Measurements from ENCODE around the gene KIAA1143.

Gene KIAA1143

DNA sequence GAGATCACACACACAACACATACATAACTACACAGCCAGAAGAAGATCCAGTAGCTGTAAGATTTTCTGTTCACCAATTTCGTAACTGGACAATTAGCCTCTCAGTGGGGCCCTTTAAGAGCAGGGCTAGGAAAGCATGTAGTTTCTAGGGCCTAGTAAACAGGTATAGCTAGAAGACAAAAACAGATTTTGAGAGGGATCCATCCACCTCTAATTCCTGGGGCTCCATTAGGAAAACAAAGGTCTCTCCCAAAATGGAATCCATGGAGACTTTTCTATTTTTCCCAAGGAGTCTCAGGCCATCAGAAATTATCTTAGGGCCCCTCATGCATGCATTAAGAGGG lies 10.7 kb upstream of the KIAA1143 start:
- no peaks in the 10 kb centered on the region for H3K9me3 ChIP-seq (replicated peaks; ENCODE audit: insufficient read depth, low read length)
- H3K9me2 ChIP-seq (replicated peaks; ENCODE audit: insufficient read depth, low read length), result no peaks in the 10 kb centered on the region
- no peak overlapping the region for H3K27ac ChIP-seq (ENCODE audit: low read length)
- H3K4me2 ChIP-seq (ENCODE audit: low read depth, low read length), result no peak overlapping the region
- TF ChIP-seq, protein P1, sequence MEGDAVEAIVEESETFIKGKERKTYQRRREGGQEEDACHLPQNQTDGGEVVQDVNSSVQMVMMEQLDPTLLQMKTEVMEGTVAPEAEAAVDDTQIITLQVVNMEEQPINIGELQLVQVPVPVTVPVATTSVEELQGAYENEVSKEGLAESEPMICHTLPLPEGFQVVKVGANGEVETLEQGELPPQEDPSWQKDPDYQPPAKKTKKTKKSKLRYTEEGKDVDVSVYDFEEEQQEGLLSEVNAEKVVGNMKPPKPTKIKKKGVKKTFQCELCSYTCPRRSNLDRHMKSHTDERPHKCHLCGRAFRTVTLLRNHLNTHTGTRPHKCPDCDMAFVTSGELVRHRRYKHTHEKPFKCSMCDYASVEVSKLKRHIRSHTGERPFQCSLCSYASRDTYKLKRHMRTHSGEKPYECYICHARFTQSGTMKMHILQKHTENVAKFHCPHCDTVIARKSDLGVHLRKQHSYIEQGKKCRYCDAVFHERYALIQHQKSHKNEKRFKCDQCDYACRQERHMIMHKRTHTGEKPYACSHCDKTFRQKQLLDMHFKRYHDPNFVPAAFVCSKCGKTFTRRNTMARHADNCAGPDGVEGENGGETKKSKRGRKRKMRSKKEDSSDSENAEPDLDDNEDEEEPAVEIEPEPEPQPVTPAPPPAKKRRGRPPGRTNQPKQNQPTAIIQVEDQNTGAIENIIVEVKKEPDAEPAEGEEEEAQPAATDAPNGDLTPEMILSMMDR (IDR thresholded peaks at IDR 0.05; ENCODE audit: low read length), result no peak
- TF ChIP-seq EZH2phosphoT487 (IDR thresholded peaks at IDR 0.05; ENCODE audit: low read length) (no peak), EZH2 (optimal IDR thresholded peaks at IDR 0.05; ENCODE audit: low read depth, low read length) (no peak)
- H3F3A ChIP-seq (ENCODE audit: insufficient read depth, low read length), result no peaks in the 10 kb centered on the region
- H3K79me2 ChIP-seq (ENCODE audit: low read length), result peaks cover 65% of the 10 kb centered on the region
- no peaks in the 10 kb centered on the region for H3K27me3 ChIP-seq (replicated peaks; ENCODE audit: insufficient read depth, low read length)
- H3K9ac ChIP-seq (ENCODE audit: low read length), result no peak overlapping the region
- H3K4me1 ChIP-seq (ENCODE audit: low read length), result no peaks in the 10 kb centered on the region
- 0 out of 2 replicates have a peak, but pooled peaks cover 3% of the 10 kb centered on the region for H3K36me3 ChIP-seq (replicated peaks; ENCODE audit: insufficient read depth, low read length)
- no peak overlapping the region for H3K4me3 ChIP-seq (ENCODE audit: low read length)
- DNase-seq, result no peak
- no peaks in the 10 kb centered on the region for H4K20me1 ChIP-seq (ENCODE audit: insufficient read depth, low read length)
- no peak overlapping the region for H2AFZ ChIP-seq (ENCODE audit: low read length)

DNA sequence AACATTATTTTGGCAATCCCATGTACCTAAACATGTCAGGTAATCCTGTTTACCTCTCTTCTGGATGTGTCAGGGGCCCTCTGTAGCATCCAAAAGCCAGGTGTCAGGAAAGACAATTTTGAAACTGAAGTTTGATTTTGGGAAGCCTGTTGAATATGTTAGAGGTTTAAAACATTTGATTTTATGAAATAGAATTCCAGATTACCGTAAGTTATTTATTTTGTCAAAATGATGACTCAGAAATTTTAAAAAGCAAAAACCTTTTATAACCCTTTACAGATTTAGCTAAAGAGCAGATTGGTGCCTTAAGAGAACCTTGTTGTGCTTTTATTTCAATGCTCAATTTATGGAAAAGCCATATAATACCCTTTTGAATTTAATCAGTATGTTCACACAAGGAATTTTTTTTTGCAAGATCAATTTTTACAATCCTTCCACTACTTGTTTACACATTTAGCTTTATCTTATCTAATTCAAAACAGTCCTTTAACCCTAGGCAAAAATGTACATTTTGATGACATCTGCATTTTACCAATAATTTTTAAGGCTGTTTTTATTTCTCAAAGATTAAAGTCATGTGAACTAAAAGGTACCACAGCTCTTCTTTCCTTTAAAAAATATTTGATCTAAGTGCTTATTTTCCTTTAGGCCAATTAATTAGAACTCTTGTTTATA lies 10.1 kb upstream of the KIAA1143 start:
- no peak overlapping the region for H3K9ac ChIP-seq (ENCODE audit: low read length)
- H3K79me2 ChIP-seq (ENCODE audit: low read length), result peaks cover 68% of the 10 kb centered on the region
- H3F3A ChIP-seq (ENCODE audit: insufficient read depth, low read length), result no peaks in the 10 kb centered on the region

DNA sequence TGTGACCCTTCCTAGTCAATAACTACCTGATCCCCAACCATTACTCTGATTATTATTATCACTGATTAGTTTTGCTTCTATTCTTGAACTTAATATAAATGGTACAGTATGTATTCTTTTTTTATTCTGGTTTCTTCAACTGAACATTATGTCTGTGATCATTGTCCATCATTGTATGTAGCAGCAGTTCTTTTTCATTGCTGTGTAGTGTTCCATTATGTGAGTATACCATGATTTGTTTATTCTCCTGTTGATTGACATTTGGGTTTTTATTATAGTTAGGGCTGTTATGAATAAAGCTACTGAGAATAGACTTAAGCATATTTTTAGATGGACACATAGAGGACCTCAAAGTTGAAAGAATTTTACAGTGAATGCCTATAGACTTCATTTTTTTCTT lies 2.8 kb upstream of the KIAA1143 start:
- no peak for DNase-seq
- Histone ChIP-seq H3K9me2 (replicated peaks; ENCODE audit: insufficient read depth, low read length) (no peaks in the 10 kb centered on the region), H3K4me1 (ENCODE audit: low read length) (0 out of 2 replicates have a peak, but pooled peaks cover 6% of the 10 kb centered on the region), H3K36me3 (replicated peaks; ENCODE audit: insufficient read depth, low read length) (no peaks in the 10 kb centered on the region), H3K9ac (ENCODE audit: low read length) (no peak overlapping the region), H3K27me3 (replicated peaks; ENCODE audit: insufficient read depth, low read length) (no peaks in the 10 kb centered on the region), H2AFZ (ENCODE audit: low read length) (no peak overlapping the region), H3K4me2 (ENCODE audit: low read depth, low read length) (no peak overlapping the region), H3K27ac (ENCODE audit: low read length) (no peak overlapping the region), H3K9me3 (replicated peaks; ENCODE audit: insufficient read depth, low read length) (no peaks in the 10 kb centered on the region), H3K4me3 (ENCODE audit: low read length) (no peak overlapping the region), H3F3A (ENCODE audit: insufficient read depth, low read length) (no peaks in the 10 kb centered on the region), H3K79me2 (ENCODE audit: low read length) (peaks cover 87% of the 10 kb centered on the region), H4K20me1 (ENCODE audit: insufficient read depth, low read length) (no peaks in the 10 kb centered on the region)
- no peak for TF ChIP-seq EZH2 (optimal IDR thresholded peaks at IDR 0.05; ENCODE audit: low read depth, low read length)
- no peak for TF ChIP-seq EZH2phosphoT487 (IDR thresholded peaks at IDR 0.05; ENCODE audit: low read length)
- TF ChIP-seq, protein P1 (IDR thresholded peaks at IDR 0.05; ENCODE audit: low read length), result no peak

More for the DNA sequence above, 10.1 kb upstream of the KIAA1143 start:
- Histone ChIP-seq H3K4me3 (ENCODE audit: low read length) (no peak overlapping the region), H3K4me1 (ENCODE audit: low read length) (no peaks in the 10 kb centered on the region), H4K20me1 (ENCODE audit: insufficient read depth, low read length) (no peaks in the 10 kb centered on the region), H3K27me3 (replicated peaks; ENCODE audit: insufficient read depth, low read length) (no peaks in the 10 kb centered on the region), H3K9me2 (replicated peaks; ENCODE audit: insufficient read depth, low read length) (no peaks in the 10 kb centered on the region), H3K4me2 (ENCODE audit: low read depth, low read length) (no peak overlapping the region), H3K9me3 (replicated peaks; ENCODE audit: insufficient read depth, low read length) (no peaks in the 10 kb centered on the region), H3K36me3 (replicated peaks; ENCODE audit: insufficient read depth, low read length) (0 out of 2 replicates have a peak, but pooled peaks cover 3% of the 10 kb centered on the region), H3K27ac (ENCODE audit: low read length) (no peak overlapping the region), H2AFZ (ENCODE audit: low read length) (no peak overlapping the region)
- no peak for TF ChIP-seq EZH2 (optimal IDR thresholded peaks at IDR 0.05; ENCODE audit: low read depth, low read length)
- TF ChIP-seq, protein P1 (IDR thresholded peaks at IDR 0.05; ENCODE audit: low read length), result no peak
- no peak for TF ChIP-seq EZH2phosphoT487 (IDR thresholded peaks at IDR 0.05; ENCODE audit: low read length)
- no peak for DNase-seq
